Thyroid gland (tissue), 4 donors: ENCODE measurements around the gene CENPF. TPM values are rescaled to one million over a fixed set of nuclear protein-coding genes. Genes with fewer than 3 reads are reported as not detected.
A peak's percentile ranks its signal among the peaks of the same experiment; 100 is the strongest.
"Not testable (repeated sequence)": the region's sequence is repeated elsewhere in the genome, so short reads cannot be mapped to it uniquely, and the experiment has no call there.

Experiments
- DNase-seq, 2 donors: peaks; one replicate each; pipeline ENCODE4 v3.0.0-alpha.2; 2019
- H3K27ac ChIP-seq, 3 donors: fragments of 200-600 bp; sonication (generic); 1 replicate in 2 of 3; 2 replicates in 1 of 3; pipeline ENCODE4 v1.5.1; 2016 to 2019; ENCODE audit warnings: mild to moderate bottlenecking in 1 of 3, moderate library complexity in 1 of 3
- H3K27me3 ChIP-seq: fragments of 200-600 bp; sonication (generic); one replicate; pipeline ENCODE4 v1.5.1; 2019
- H3K36me3 ChIP-seq, 2 donors: fragments of 200-600 bp; sonication (generic); one replicate each; pipeline ENCODE4 v1.5.1; 2016 to 2019
- H3K4me1 ChIP-seq, 2 donors: fragments of 200-600 bp; sonication (generic); one replicate each; pipeline ENCODE4 v1.5.1; 2017 to 2019
- H3K4me3 ChIP-seq, 3 donors: fragments of 200-600 bp; sonication (generic); replicated peaks in 1 of 3; 1 replicate in 2 of 3; 2 replicates in 1 of 3; pipeline ENCODE4 v1.5.1; 2016; ENCODE audit warnings: mild to moderate bottlenecking in 1 of 3
- H3K9me3 ChIP-seq: fragments of 200-600 bp; sonication (generic); one replicate; pipeline ENCODE4 v1.5.1; 2017
- CTCF ChIP-seq, 6 experiments: fragments of 200-600 bp in 3 of 6; fragments of 450-650 bp in 3 of 6; sonication (generic) in 3 of 6; IDR thresholded peaks; one replicate each; pipeline ENCODE4 v1.5.1; 2016 to 2019; ENCODE audit warnings: antibody characterized with exemption in 6 of 6, mild to moderate bottlenecking in 2 of 6, inconsistent platforms in 1 of 6, moderate library complexity in 1 of 6
- POLR2A ChIP-seq, 2 donors: fragments of 450-650 bp; IDR thresholded peaks; one replicate each; pipeline ENCODE4 v1.6.1; 2017; ENCODE audit warnings: antibody characterized with exemption in 2 of 2, mild to moderate bottlenecking in 2 of 2, moderate library complexity in 1 of 2
- WGBS, 2 donors: methylation state at CpG; one replicate each; pipeline ENCODE4 v1.1.5; 2017; 5-methylcytosine and 5-hydroxymethylcytosine counted together
- intact Hi-C: fragments of 100-400 bp; cut with DNase I; formaldehyde crosslinking; loops from one replicate; pipeline ENCODE4 v1.15.1; 2023
- total RNA-seq, 4 donors: library from RNA; depleted of rRNA; stranded (reverse); fragments of >200 nt; gene quantifications; one replicate each; pipeline ENCODE4 v1.2.3, GENCODE V29; 2016

CENPF gene
- total RNA-seq, 4 donors from 2014 or later = 0.27 to 1.0 (median 0.55) TPM

- no peaks in the 10 kb centered on the region for H3K27me3 ChIP-seq
- TF ChIP-seq CTCF (IDR thresholded peaks at IDR 0.05) = no peak
- TF ChIP-seq POLR2A (IDR thresholded peaks at IDR 0.05) = no peak
- peak; percentile 46 to 53 for DNase-seq
- H3K4me1 ChIP-seq = peaks cover 10 to 12% of the 10 kb centered on the region in 2 donors
- intact Hi-C loops = no loop called here
- H3K4me3 ChIP-seq = no peak overlapping the region
- 42 to 47% methylated on average over 2 of the region's 2 CpGs for WGBS, 2 donors
- H3K36me3 ChIP-seq = no peaks in the 10 kb centered on the region
- H3K27ac ChIP-seq = no peak overlapping the region
- no peaks in the 10 kb centered on the region for H3K9me3 ChIP-seq
These were observed 67.1 kb downstream of the CENPF start for GRCh38 chr1:214670098-214670497.

- DNase-seq, H3K36me3 ChIP-seq, H3K4me3 ChIP-seq, intact Hi-C loops, H3K9me3 ChIP-seq, H3K27me3 ChIP-seq, H3K27ac ChIP-seq, H3K4me1 ChIP-seq: not testable (repeated sequence)
- 95% methylated on average over 12 of the region's 29 CpGs; no CpG with 5 or more reads in 1 of the 2 donors for WGBS, 2 donors
These were observed 70.0 kb downstream of the CENPF start for GRCh38 chr1:214673029-214673428.

- H3K27ac ChIP-seq = no peak overlapping the region
- 81 to 98% methylated on average over 2 to 8 of the region's 8 CpGs for WGBS, 2 donors
These were observed 70.6 kb downstream of the CENPF start for GRCh38 chr1:214673576-214673975.

GRCh38 chr1:214675524-214675923 is 72.5 kb downstream of the CENPF start:
- H3K36me3 ChIP-seq, DNase-seq, H3K4me1 ChIP-seq, H3K9me3 ChIP-seq, H3K4me3 ChIP-seq, H3K27ac ChIP-seq, intact Hi-C loops, H3K27me3 ChIP-seq: not testable (repeated sequence)
- WGBS, 2 donors = 95 to 97% methylated on average over 1 of the region's 1 CpG

More at GRCh38 chr1:214673576-214673975, 70.6 kb downstream of the CENPF start:
- Histone ChIP-seq H3K9me3 (no peaks in the 10 kb centered on the region), H3K4me1 (no peaks in the 10 kb centered on the region), H3K36me3 (no peaks in the 10 kb centered on the region), H3K4me3 (no peak overlapping the region), H3K27me3 (no peaks in the 10 kb centered on the region)
- TF ChIP-seq CTCF (IDR thresholded peaks at IDR 0.05) (no peak), POLR2A (IDR thresholded peaks at IDR 0.05) (no peak)
- no peak for DNase-seq
- intact Hi-C loops = no loop called here

- intact Hi-C loops = no loop called here
- no peaks in the 10 kb centered on the region for H3K9me3 ChIP-seq
- no peaks in the 10 kb centered on the region for H3K27me3 ChIP-seq
- DNase-seq = no peak
- no peak overlapping the region for H3K4me3 ChIP-seq
- no peaks in the 10 kb centered on the region for H3K36me3 ChIP-seq
- H3K4me1 ChIP-seq = no peaks in the 10 kb centered on the region
- no peak overlapping the region for H3K27ac ChIP-seq
- WGBS, 2 donors = 80 to 89% methylated on average over 4 of the region's 4 CpGs
- TF ChIP-seq CTCF (IDR thresholded peaks at IDR 0.05) = no peak
- no peak for TF ChIP-seq POLR2A (IDR thresholded peaks at IDR 0.05)
These were observed 73.8 kb downstream of the CENPF start for GRCh38 chr1:214676747-214677146.

- 91 to 92% methylated on average over 2 of the region's 2 CpGs for WGBS, 2 donors
- no peaks in the 10 kb centered on the region for H3K36me3 ChIP-seq
- H3K27me3 ChIP-seq = no peaks in the 10 kb centered on the region
- no peak for DNase-seq
- intact Hi-C loops = no loop called here
- no peaks in the 10 kb centered on the region for H3K4me1 ChIP-seq
- no peak overlapping the region for H3K27ac ChIP-seq
- TF ChIP-seq CTCF (IDR thresholded peaks at IDR 0.05) = no peak
- no peaks in the 10 kb centered on the region for H3K9me3 ChIP-seq
- H3K4me3 ChIP-seq = no peak overlapping the region
These were observed 75.0 kb downstream of the CENPF start for GRCh38 chr1:214677945-214678344.
